BE2C (cell line): ENCODE results near the gene LMF2.
A peak's percentile ranks its signal among the peaks of the same experiment; 100 is the strongest.

ENCODE experiments used
- DNase-seq: peaks from one replicate; pipeline ENCODE4 v3.0.0-alpha.2; 2020
- H3K27me3 ChIP-seq: fragments of 250-450 bp; sonication (Bioruptor Pico); 2 replicates; pipeline ENCODE4 v1.5.1; 2020; ENCODE audit warnings: mild to moderate bottlenecking
- H3K36me3 ChIP-seq: fragments of 250-450 bp; sonication (Bioruptor Pico); 2 replicates; pipeline ENCODE4 v1.5.1; 2020; ENCODE audit warnings: mild to moderate bottlenecking
- H3K4me1 ChIP-seq: fragments of 250-450 bp; sonication (Bioruptor Pico); 2 replicates; pipeline ENCODE4 v1.5.1; 2020
- H3K4me3 ChIP-seq: 2 replicates; pipeline ENCODE4 v1.5.1; 2011; ENCODE audit warnings: low read depth, low read length
- H3K9me3 ChIP-seq: fragments of 250-450 bp; sonication (Bioruptor Pico); 2 replicates; pipeline ENCODE4 v1.5.1; 2020
- TF ChIP-seq, protein P1 (sequence below): IDR thresholded peaks from 2 replicates; pipeline ENCODE4 v1.5.1; 2012; ENCODE audit warnings: mild to moderate bottlenecking, low read depth, low read length

The LMF2 gene

GRCh38 chr22:50486561-50487289 is 20.8 kb downstream of the LMF2 start, which contains the start of gene MIOX:
MIOX (plus strand) TSS chr22:50486859; CDS start chr22:50486898, 39 bp downstream.
- Histone ChIP-seq H3K36me3 (no peaks in the 10 kb centered on the region), H3K27me3 (peaks cover 7% of the 10 kb centered on the region), H3K4me1 (peaks cover 4% of the 10 kb centered on the region), H3K9me3 (no peaks in the 10 kb centered on the region), H3K4me3 (no peak within 1 kb of the TSS)
- DNase-seq, result peak; percentile 14
- TF ChIP-seq, protein P1, sequence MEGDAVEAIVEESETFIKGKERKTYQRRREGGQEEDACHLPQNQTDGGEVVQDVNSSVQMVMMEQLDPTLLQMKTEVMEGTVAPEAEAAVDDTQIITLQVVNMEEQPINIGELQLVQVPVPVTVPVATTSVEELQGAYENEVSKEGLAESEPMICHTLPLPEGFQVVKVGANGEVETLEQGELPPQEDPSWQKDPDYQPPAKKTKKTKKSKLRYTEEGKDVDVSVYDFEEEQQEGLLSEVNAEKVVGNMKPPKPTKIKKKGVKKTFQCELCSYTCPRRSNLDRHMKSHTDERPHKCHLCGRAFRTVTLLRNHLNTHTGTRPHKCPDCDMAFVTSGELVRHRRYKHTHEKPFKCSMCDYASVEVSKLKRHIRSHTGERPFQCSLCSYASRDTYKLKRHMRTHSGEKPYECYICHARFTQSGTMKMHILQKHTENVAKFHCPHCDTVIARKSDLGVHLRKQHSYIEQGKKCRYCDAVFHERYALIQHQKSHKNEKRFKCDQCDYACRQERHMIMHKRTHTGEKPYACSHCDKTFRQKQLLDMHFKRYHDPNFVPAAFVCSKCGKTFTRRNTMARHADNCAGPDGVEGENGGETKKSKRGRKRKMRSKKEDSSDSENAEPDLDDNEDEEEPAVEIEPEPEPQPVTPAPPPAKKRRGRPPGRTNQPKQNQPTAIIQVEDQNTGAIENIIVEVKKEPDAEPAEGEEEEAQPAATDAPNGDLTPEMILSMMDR, result no peak

GRCh38 chr22:50485221-50486131 is 22.0 kb downstream of the LMF2 start:
- TF ChIP-seq, protein P1, result peak; percentile 15; the same call in 1 of the 2 replicates
- Histone ChIP-seq H3K9me3 (no peaks in the 10 kb centered on the region), H3K27me3 (peaks cover 17% of the 10 kb centered on the region), H3K4me3 (no peak overlapping the region), H3K36me3 (no peaks in the 10 kb centered on the region), H3K4me1 (peaks cover 4% of the 10 kb centered on the region)
- DNase-seq, result peak; percentile 79

- TF ChIP-seq, protein P1, result no peak
- Histone ChIP-seq H3K4me1 (peaks cover 4% of the 10 kb centered on the region), H3K9me3 (no peaks in the 10 kb centered on the region), H3K36me3 (no peaks in the 10 kb centered on the region), H3K4me3 (no peak overlapping the region), H3K27me3 (peaks cover 17% of the 10 kb centered on the region)
- DNase-seq, result no peak
These were observed 23.3 kb downstream of the LMF2 start for GRCh38 chr22:50483977-50484853.

- Histone ChIP-seq H3K4me1 (peaks cover 4% of the 10 kb centered on the region), H3K27me3 (peaks cover 17% of the 10 kb centered on the region), H3K4me3 (no peak overlapping the region), H3K9me3 (no peaks in the 10 kb centered on the region), H3K36me3 (no peaks in the 10 kb centered on the region)
- TF ChIP-seq, protein P1, result no peak
- DNase-seq, result no peak
These were observed 23.9 kb downstream of the LMF2 start for GRCh38 chr22:50483556-50483955.

DNA sequence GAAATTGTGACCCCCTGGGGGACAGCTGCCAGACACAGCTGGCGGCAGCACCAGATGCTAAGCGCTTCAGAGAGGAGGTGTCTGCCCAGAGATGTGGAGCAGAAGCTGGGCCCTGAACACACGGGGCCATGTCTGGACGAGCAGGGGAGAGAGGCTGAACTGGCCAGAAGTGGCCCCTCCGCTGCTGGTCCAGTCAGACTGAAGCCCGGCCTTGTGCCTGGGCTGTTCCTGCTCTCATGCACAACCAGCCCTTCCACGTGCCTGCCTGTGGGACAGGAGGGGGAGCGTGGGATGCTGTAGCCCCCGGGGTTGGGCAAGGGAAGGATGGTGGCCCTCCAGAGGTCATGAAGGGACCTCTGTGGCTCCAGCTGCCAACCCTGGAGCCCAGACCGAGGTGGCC is 24.4 kb downstream of the LMF2 start:
- no peak for DNase-seq
- peaks cover 4% of the 10 kb centered on the region for H3K4me1 ChIP-seq
- no peaks in the 10 kb centered on the region for H3K36me3 ChIP-seq
- TF ChIP-seq, protein P1, result no peak
- H3K9me3 ChIP-seq, result no peaks in the 10 kb centered on the region
- H3K4me3 ChIP-seq, result no peak overlapping the region
- peaks cover 17% of the 10 kb centered on the region for H3K27me3 ChIP-seq
